Measurements from ENCODE around the gene NSMCE3. TPM values are rescaled to one million over a fixed set of nuclear protein-coding genes. Genes with fewer than 3 reads are reported as not detected.

Gene NSMCE3
- total RNA-seq, 4 donors from 2014 or later: 10.6 to 16.4 (median 13.9) TPM

- Histone ChIP-seq H3K27ac (no peak overlapping the region), H3K9me3 (peaks cover 0 to 5% (median 0%) of the 10 kb centered on the region in 3 donors), H3K27me3 (no peaks in the 10 kb centered on the region), H3K36me3 (no peaks in the 10 kb centered on the region), H3K4me1 (peaks cover 0 to 6% (median 0%) of the 10 kb centered on the region in 3 donors), H3K4me3 (no peak overlapping the region)
- ATAC-seq: no peak
- TF ChIP-seq POLR2AphosphoS5 (IDR thresholded peaks at IDR 0.05) (no peak), EP300 (IDR thresholded peaks at IDR 0.05) (no peak), POLR2A (IDR thresholded peaks at IDR 0.05) (no peak), CTCF (IDR thresholded peaks at IDR 0.05) (no peak)
- 26 to 43% methylated on average over 4 to 6 of the region's 7 CpGs for WGBS, 2 donors (ENCODE audit: low coverage in 1 of 2)
Measured at GRCh38 chr15:29294732-29295325, 25.2 kb upstream of the NSMCE3 start.

GRCh38 chr15:29291067-29291845, 21.6 kb upstream of the NSMCE3 start:
- peaks cover 0 to 6% (median 0%) of the 10 kb centered on the region in 3 donors for H3K4me1 ChIP-seq

GRCh38 chr15:29289173-29289572, 19.6 kb upstream of the NSMCE3 start:
- no peak overlapping the region for H3K4me3 ChIP-seq
- WGBS, 2 donors (ENCODE audit: low coverage in 1 of 2): 84 to 94% methylated on average over 3 of the region's 3 CpGs
- no peaks in the 10 kb centered on the region for H3K27me3 ChIP-seq
- H3K9me3 ChIP-seq: peaks cover 0 to 5% (median 0%) of the 10 kb centered on the region in 3 donors
- TF ChIP-seq POLR2AphosphoS5 (IDR thresholded peaks at IDR 0.05) (no peak), POLR2A (IDR thresholded peaks at IDR 0.05) (no peak), CTCF (IDR thresholded peaks at IDR 0.05) (no peak), EP300 (IDR thresholded peaks at IDR 0.05) (no peak)
- ATAC-seq: no peak
- H3K36me3 ChIP-seq: no peaks in the 10 kb centered on the region
- no peak overlapping the region for H3K27ac ChIP-seq
- peaks cover 0 to 4% (median 0%) of the 10 kb centered on the region in 3 donors for H3K4me1 ChIP-seq

More at GRCh38 chr15:29291067-29291845, 21.6 kb upstream of the NSMCE3 start:
- 57 to 81% methylated on average over 5 of the region's 5 CpGs for WGBS, 2 donors (ENCODE audit: low coverage in 1 of 2)
- Histone ChIP-seq H3K27ac (no peak overlapping the region), H3K27me3 (no peaks in the 10 kb centered on the region), H3K36me3 (no peaks in the 10 kb centered on the region), H3K4me3 (no peak overlapping the region), H3K9me3 (peaks cover 0 to 5% (median 0%) of the 10 kb centered on the region in 3 donors)
- no peak for ATAC-seq
- TF ChIP-seq POLR2A (IDR thresholded peaks at IDR 0.05) (no peak), CTCF (IDR thresholded peaks at IDR 0.05) (no peak), POLR2AphosphoS5 (IDR thresholded peaks at IDR 0.05) (no peak), EP300 (IDR thresholded peaks at IDR 0.05) (no peak)

- Histone ChIP-seq H3K36me3 (no peaks in the 10 kb centered on the region), H3K4me3 (no peak overlapping the region), H3K4me1 (no peaks in the 10 kb centered on the region), H3K27ac (no peak overlapping the region), H3K27me3 (no peaks in the 10 kb centered on the region), H3K9me3 (no peaks in the 10 kb centered on the region)
- no peak for TF ChIP-seq CTCF (IDR thresholded peaks at IDR 0.05)
- no peak for TF ChIP-seq EP300 (IDR thresholded peaks at IDR 0.05)
- TF ChIP-seq POLR2A (IDR thresholded peaks at IDR 0.05): no peak
- no peak for TF ChIP-seq POLR2AphosphoS5 (IDR thresholded peaks at IDR 0.05)
- no peak for ATAC-seq
Measured at GRCh38 chr15:29285386-29285785, 15.8 kb upstream of the NSMCE3 start.

GRCh38 chr15:29283381-29283780, 13.8 kb upstream of the NSMCE3 start:
- no peaks in the 10 kb centered on the region for H3K9me3 ChIP-seq
- no peak overlapping the region for H3K27ac ChIP-seq
- no peak overlapping the region for H3K4me3 ChIP-seq
- WGBS, 2 donors (ENCODE audit: low coverage in 1 of 2): 20% methylated on average over 1 of the region's 1 CpG; no CpG with 5 or more reads in 1 of the 2 donors
- H3K27me3 ChIP-seq: no peaks in the 10 kb centered on the region
- no peaks in the 10 kb centered on the region for H3K36me3 ChIP-seq
- no peak for TF ChIP-seq CTCF (IDR thresholded peaks at IDR 0.05)
- no peak for TF ChIP-seq EP300 (IDR thresholded peaks at IDR 0.05)
- no peak for TF ChIP-seq POLR2A (IDR thresholded peaks at IDR 0.05)
- no peak for TF ChIP-seq POLR2AphosphoS5 (IDR thresholded peaks at IDR 0.05)
- ATAC-seq: no peak
- no peaks in the 10 kb centered on the region for H3K4me1 ChIP-seq
